RPMI7951 (cell line): ENCODE data around the gene XPNPEP3. TPM values are rescaled to one million over a fixed set of nuclear protein-coding genes. Genes with fewer than 3 reads are reported as not detected.

Source experiments
- DNase-seq: peaks from one replicate; pipeline ENCODE4 v3.0.0-alpha.2; 2012; ENCODE audit warnings: low read depth
- total RNA-seq: library from RNA; depleted of rRNA; stranded (reverse); fragments of >200 nt; shearing (Covaris generic); gene quantifications from 2 replicates; pipeline ENCODE4 v1.2.3, GENCODE V29; 2014

Gene XPNPEP3
- total RNA-seq, 1 experiment from 2014 or later: 7.9 TPM

DNA sequence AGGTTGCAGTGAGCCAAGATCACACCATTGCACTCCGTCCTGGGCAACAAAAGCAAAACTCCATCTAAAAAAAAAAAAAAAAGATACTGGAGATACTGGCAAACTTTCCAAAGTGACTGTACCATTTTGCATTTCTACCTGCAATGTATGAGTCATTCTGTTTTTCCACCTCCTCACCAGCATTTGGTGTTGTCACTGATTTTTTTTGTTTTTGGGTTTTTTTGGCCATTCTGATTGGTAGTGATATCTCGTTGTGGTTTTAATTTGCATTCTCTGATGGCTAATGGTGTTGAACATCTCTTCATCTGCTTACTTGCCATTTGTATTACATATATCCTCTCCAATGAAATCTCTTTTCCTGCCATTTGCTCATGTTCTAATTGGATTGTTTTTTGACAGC is 82.3 kb downstream of the XPNPEP3 start:
- DNase-seq: no peak

DNA sequence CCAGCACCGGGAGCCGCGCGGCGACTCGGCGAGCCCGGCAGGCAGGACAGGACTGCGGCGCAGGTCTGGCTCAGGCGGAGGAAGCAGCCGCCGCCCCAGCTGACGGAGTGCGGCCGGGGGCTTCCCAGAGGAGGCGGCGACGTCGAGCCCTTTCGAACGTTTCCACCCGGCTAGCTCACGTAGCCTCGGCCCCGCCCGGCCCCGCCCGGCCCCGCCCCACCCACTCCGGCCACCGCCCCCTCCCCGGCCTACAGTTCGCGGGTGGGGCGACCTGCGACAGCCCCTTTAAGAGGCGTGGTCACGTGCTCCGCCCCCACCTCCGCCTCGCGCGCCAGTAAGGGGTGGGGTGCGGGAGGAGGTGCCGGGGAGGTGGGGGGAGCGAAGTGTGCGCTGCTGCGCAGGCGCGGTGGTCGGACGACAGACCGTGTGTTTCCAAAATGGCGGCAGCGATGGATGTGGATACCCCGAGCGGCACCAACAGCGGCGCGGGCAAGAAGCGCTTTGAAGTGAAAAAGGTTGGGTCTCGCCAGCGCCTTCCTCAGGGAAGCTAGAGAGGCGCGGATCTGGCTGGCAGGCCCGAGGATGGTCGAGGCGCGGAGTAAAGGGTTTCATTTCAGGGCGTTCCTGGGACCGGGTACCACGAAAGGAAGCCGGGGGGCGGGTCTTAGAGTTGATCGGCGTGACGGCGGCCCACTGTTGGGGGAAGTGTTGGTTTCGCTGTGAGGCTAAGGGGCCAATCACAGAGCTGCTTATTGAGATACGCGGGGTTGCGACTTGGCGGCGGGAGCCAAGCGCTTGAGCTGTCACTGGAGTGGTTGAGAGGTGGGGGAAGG is 94.2 kb downstream of the XPNPEP3 start, which contains the start of gene RBX1:
RBX1 (plus strand) TSS at position 417 of the 833 bp plus-strand sequence; CDS start at position 438, 21 bp downstream.
- DNase-seq: peak; percentile 96

DNA sequence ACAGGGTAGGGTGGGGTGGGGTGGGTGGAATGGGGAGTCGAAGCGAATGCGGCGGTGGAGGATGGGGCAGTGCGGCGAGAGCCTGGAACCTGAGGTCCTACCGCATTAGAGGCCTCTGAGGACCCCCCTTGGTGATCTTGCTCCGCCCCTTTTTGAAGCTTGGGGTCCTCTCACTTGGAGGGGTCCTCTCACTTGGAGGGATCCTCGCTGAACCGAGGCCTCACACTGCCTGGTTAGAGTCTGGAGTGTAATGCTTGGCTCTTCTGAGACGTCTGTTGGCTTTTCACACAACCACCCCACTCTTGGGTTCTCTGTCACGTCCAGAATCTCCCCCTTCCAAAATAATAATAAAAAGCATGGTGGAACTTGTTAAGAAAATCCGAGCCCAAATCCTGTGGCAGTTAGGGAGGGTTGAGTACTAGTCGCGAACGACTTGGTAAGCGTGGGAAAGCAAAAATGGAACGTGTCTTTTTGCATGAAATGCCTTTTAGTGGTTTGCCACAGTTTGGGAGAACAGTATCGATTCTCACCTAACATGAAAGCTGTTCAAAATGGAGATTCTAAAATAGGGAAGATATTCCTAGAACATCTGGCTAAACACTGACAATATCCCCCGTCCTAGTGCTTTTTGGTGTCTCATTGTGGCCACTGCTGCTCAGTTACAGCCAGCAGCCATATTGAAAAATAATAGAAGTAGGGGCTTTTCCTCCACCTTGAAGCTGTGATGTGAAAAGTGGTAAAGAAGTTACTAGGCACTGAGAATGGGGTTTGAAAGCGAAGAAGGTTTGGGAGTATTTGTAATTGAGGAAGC is 95.1 kb downstream of the XPNPEP3 start:
- DNase-seq: peak; percentile 16

DNA sequence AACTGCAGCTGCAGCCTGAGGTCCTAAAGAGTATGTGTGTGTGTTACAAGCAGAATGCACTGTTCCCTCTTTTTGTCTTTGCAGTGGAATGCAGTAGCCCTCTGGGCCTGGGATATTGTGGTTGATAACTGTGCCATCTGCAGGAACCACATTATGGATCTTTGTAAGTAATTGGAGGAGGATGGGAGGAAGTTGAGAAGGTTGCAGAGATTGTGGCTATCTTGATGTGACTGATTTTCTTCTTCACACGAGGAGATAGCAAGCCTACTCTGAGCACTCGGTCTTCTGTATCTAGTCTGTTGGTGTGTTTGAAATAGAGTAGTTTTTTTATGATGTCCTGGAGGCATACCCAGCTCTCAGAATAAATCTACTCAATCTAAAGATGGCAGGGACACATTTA is 96.5 kb downstream of the XPNPEP3 start:
- DNase-seq: peak; percentile 88

DNA sequence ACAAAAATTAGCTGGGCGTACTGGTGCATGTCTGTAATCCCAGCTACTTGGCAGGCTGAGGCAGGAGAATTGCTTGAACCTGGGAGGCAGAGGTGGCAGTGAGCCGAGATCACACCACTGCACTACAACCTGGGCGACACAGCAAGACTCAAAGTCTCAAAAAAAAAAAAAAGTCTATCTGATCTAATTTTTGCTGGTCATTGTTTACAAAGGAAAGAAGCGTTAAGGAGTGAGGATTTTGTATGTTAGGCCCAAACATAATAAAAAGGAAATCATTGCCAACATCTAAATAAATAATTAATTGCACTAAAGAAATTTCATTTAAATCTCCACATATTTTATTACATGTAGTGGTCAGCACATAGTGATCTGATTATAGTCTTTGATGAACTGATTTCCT is 97.2 kb downstream of the XPNPEP3 start:
- no peak for DNase-seq

DNA sequence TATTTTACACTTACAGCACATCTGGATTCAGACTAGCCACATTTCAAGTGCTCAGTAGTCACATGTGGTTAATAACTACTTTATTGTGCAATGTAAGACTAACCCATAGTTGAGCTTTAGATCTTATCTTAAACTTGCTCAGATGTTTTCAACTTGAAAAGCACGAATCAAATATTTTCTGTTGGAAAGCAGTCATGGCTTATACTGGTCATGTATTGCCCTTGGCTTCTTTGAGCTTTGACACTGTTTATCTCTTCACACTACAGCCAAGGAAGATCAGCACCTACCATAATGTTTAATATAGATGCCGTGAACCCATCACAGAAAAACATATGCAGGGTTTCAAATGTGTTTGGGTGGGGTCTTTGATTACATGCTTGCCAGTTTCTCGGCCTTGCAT is 98.6 kb downstream of the XPNPEP3 start:
- peak; percentile 58 for DNase-seq

DNA sequence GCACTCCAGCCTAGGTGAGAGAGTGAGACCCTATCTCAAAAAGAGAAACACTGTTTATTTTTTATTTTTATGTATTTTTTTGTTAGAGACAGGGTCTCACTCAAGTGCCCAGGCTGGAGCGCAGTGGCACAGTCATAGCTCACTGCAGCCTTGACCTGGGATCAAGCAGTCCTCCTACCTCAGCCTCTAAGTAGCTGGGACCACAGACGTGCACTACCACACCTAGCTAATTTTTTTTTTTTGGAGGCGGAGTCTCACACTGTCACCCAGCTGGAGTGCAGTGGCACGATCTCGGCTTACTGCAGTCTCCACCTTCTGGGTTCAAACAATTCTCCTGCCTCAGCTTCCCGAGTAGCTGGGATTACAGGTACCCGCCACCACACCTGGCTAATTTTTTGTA is 100.7 kb downstream of the XPNPEP3 start:
- no peak for DNase-seq

DNA sequence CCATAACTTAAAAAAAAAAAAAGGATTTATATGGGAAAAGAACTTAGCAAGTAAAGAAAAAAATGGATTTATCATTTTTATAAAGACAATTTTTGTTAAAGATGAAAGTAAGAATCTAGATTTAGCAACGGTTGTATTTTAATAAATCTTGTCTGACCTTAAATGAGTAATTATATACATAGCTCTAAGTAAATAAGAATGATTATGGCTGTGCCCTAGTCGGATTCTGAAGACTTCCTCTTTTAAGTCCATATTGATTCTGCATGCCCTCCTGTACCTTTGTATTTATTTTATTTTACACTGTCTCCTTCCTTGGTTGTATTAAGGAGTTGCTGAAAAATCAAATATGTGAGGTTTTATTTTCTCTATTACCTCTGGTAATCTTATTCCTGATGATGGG is 101.4 kb downstream of the XPNPEP3 start:
- no peak for DNase-seq

DNA sequence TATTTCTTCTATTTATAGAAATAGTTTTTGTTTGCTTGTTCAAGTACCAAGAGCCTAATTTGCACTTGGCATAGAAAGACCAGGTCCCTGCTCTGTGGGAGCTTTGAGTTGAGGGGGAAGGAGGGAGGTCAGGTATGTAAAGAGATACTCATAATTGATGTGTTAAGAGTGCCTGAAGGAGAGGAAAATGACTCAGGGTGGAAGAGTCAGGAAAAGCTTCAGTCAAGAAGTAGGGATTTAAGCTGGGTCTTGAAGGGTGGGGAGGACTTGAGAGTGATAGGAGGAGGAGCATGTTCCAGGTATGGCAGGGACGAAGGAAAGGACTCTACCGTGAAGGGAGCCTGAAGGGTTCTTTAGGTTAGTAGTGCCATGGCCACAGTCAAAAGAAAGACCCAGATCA is 103.2 kb downstream of the XPNPEP3 start:
- no peak for DNase-seq

DNA sequence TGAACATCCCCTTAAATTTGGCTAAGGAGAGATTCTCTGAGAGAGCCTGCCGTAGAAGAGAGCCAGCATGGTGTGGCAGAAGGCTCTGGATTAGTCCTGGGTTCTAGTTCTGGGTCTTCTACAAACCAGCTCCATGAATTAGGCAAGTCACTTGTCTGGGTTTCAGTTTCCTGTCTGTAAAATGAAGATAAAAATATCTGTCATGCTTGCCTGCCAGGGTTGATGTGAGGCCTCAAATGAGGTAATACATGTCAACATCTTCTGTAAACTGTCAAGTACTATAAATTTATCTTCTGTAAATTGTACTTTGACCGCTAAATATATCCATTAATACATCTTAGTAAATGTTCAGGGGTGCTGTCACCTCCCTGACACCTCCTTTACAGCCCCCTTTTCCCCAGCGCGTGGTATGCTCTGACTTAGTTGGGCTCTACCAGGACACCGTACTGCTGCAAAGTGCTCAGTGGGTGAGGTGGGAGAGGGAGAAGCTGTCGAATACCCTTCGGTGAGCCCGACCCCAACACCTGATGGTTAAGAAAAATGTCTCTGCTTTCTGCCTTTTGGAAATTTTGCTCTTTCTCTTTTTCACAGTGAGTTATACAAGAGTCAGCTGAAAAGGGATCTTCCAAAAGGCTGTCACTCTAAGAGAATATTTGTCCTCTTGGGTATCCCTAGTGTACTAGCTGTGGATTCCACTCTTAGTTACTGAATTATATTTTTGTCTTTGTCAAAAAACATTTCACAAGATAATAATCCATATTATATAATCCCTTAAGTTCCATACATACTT is 109.2 kb downstream of the XPNPEP3 start:
- no peak for DNase-seq

DNA sequence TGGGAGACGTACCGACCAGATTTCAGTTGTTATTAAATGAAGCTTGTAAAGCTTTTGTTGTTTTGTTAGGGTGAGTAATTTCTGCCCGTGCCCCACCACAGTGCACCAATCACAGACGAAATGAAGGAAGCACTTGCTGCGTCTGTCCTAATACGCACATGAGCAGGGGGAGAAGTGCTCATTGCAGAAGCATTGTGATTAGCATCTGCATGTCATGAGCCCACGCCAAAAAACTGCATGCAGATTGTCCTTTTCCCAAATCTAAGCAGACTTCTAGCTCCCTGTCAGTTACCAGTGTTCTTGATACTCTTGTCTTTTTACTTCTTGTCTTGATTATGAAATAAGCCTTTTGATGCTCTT is 109.8 kb downstream of the XPNPEP3 start:
- DNase-seq: no peak

DNA sequence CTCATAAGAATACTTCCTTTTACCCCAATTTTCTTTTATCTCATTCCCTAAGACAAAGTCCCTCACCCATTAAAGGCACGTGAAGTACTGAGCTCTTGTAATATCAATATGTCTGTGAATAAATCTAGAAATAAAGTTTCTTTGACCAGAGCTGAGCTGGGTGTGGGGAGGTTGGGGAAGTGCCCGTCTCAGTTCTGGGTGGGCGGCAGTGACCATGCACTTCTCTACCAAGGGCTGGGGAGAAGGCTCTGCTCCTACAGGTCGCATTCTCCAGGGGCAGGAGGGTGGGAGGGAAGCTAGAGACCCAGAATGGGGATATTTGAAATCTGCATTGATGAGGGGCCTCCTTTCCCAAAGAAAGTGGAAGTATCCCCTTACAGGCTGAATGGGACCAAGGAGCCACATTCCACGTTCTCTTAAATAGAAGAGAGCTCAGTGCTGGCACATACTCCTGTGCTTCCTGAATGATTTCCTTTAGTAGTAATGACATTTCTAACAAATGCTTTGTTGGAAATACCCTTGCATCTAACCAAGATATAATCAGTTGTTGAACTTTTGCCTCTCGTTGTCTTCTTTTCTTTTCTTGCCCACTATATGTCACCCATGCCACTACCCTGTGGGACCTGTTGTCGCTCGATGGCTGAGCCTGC is 110.3 kb downstream of the XPNPEP3 start:
- DNase-seq: no peak

DNA sequence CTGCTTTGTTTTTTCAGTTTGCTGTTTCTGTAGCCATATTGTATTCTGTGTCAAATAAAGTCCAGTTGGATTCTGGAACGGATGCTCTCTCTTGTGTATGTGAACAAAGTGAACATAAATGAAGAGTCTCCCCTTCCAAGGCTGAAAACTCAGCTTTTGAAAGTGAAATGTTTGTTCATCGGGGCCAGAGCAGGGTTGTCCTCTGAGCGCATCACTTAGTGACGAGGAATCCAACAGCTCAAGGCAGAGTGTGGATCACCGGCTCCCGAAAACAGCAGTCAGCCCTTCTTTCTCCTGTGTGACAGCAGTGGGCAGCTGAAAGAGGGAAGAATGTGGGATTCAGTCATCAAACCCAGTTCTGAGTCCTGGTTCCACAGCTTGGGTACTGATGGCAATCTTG is 115.6 kb downstream of the XPNPEP3 start:
- no peak for DNase-seq

DNA sequence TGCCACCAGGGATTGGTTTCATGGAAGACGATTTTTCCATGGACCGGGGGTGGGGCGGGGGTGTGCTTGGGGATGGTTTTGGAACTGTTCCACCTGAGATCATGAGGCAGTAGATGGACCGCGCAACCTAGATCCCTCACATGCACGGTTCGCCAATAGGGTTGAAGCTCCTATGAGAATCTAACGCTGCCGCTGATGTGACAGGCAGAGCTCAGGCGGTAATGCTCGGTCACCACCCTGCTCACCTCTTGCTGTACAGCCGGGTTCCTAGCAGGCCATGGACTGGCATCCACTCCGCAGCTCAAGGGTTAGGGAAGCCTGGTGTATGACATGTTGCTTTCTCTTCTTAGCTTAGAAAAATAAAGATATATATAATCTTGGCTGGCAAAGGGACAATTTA is 116.2 kb downstream of the XPNPEP3 start:
- no peak for DNase-seq

DNA sequence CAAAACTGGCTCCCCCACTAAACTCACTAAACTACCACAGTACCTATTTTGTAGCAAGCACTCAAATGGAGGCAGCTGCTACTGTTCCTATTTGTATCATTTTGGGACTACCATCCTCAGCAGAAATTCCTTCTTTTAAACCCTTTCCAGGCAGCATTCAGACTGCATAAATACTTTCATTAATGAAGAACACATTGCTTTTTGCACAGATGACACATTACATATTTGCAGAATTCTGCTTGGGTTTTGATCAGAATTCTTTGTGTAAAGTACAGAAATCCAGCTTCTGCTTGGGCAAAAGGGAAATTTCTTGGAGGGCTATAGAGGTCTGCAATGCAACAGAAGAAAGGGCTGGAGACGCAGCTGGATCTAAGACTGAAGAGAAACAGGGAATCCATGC is 118.4 kb downstream of the XPNPEP3 start:
- DNase-seq: no peak

DNA sequence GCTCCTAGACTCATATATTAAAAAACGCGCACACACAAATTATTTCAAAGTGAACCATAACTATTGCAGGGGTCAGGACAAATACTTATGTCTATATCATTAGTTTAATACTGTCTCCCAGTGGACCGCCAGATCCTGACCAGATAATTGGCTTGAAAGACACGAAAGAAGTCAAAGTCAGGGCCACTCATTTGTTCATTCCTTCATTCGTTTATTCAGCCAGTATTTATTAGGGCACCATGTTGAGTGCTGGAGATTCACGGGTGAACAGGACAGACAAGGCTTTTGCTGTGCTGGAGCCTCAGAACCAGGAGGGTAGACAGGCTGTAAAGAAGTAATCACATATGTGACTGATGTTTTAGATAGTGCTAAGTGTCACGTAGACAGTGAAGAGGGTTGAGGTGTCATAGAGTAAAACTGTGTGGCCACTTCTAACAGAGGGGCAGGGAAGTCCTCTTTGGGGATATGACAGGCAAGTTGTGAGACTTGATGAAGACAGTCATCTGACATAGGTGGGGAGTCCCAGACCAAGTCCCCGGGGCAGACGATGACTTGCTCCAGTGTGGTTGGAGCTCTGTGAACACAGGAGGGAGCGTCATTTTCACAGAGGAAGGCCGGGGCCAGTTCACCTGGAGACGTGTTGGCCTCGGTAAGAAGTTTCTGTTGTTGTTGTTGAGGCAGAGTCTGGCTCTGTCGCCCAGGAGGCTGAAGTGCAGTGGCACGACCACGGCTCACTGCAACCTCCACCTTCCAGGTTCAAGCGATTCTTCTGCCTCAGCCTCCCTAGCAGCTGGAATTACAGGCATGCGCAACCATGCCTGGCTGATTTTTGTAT is 120.1 kb downstream of the XPNPEP3 start:
- DNase-seq: no peak

DNA sequence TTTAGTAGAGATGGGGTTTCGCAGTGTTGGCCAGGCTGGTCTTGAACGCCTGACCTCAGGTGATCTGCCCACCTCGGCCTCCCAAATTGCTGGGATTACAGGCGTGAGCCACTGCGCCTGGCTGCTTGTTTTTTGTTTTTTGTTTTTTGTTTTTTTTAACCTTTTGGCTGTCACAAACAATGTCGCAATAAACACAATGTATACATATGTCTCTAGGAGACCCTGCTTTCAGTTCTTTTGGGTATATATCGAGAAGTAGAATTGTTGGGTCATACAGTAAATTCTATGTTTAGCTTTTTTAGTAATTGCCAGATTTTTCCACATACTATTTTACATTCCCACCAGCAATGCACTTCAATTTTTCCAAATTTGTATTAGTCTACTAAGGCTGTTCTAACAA is 122.2 kb downstream of the XPNPEP3 start:
- no peak for DNase-seq

DNA sequence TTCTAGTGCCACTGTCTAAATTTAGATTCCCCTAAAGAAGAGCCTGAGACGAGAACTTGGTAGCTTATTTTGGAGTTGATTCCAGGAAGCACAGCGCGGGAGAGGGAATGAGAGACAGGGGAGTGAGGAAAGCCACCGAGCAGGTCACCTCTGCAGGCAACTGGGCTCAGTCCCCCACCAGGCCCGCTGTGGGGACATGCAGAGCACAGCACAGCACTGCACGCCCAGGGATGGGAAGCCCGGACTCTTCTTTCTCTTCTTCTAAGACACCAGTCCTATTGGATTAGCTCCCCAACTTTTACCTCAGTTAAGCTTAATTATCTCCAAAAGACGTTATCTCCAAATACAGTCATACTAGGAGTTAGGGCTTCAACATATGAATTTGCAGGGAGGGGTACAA is 122.9 kb downstream of the XPNPEP3 start:
- DNase-seq: no peak
